ENCODE results near the gene UBR3.
"Not testable (repeated sequence)": the region's sequence is repeated elsewhere in the genome, so short reads cannot be mapped to it uniquely, and the experiment has no call there.

UBR3 gene

GRCh38 chr2:170121689-170122088 lies 294.4 kb downstream of the UBR3 start:
- DNase-seq, result no peak

- no peak for DNase-seq
Observed at GRCh38 chr2:170122883-170123547, 295.8 kb downstream of the UBR3 start.

GRCh38 chr2:170123593-170123992 lies 296.3 kb downstream of the UBR3 start:
- no peak for DNase-seq

GRCh38 chr2:170126138-170126728 lies 299.0 kb downstream of the UBR3 start:
- not testable (repeated sequence) for DNase-seq

All from NCI-H1694 treated with DMSO at 0.1 percent for 48 hours (cell line).